Measurements from ENCODE around the gene YPEL2. TPM values are rescaled to one million over a fixed set of nuclear protein-coding genes. Genes with fewer than 3 reads are reported as not detected.

The YPEL2 gene
- total and polyA plus RNA-seq, 2 of the 13 experiments (the other 11 are each of a cell fraction or from before 2014, with no cell fraction given): 8.5 to 21.1 TPM

DNA sequence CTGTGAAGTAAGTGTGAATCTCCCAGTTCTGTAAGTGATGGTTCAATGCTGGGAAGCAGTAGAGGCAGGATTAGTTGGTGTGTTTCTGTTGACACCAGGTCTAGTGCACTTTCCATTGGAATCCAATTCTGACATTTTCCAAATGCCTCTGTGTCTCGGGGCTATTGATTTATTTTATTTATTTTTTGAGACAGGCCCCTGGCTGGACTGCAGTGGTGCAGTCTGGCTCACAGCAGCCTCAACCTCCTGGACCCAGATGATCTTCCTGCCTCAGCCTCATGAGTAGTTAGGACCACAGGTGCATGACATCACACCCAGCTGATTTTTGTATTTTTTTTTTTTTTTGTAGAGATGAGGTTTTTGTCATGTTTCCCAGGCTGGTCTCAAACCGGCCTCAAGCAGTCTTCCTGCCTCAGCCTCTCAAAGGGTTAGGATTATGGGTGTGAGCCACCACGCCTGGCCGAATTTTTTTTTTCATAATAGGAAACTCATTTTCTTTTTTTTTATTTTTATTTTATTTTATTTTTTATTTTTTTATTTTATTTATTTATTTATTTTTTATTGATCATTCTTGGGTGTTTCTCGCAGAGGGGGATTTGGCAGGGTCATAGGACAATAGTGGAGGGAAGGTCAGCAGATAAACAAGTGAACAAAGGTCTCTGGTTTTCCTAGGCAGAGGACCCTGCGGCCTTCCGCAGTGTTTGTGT is 61.7 kb downstream of the YPEL2 start (continued):
- TF ChIP-seq ZNF572 (CRISPR knock-in tag; IDR thresholded peaks at IDR 0.05) (no peak), SOX13 (IDR thresholded peaks at IDR 0.05) (no peak), SOX13 (CRISPR knock-in tag; conservative IDR thresholded peaks at IDR 0.05 in 1 of 2, IDR thresholded peaks at IDR 0.05 in 1 of 2) (peak in 1 of 2 experiments; percentile 34; a peak in 1 of 4 replicates), BCL6 (CRISPR knock-in tag; IDR thresholded peaks at IDR 0.05) (peak; percentile 56; the same call in 1 of the 2 replicates), ZNF432 (CRISPR knock-in tag; IDR thresholded peaks at IDR 0.05; ENCODE audit: borderline replicate concordance) (no peak), NFE2 (CRISPR knock-in tag; IDR thresholded peaks at IDR 0.05) (no peak), ATF7 (IDR thresholded peaks at IDR 0.05) (peak; percentile 74; the same call in 1 of the 2 replicates), ATF7 (CRISPR knock-in tag; IDR thresholded peaks at IDR 0.05) (no peak)
- TF ChIP-seq, protein P1, sequence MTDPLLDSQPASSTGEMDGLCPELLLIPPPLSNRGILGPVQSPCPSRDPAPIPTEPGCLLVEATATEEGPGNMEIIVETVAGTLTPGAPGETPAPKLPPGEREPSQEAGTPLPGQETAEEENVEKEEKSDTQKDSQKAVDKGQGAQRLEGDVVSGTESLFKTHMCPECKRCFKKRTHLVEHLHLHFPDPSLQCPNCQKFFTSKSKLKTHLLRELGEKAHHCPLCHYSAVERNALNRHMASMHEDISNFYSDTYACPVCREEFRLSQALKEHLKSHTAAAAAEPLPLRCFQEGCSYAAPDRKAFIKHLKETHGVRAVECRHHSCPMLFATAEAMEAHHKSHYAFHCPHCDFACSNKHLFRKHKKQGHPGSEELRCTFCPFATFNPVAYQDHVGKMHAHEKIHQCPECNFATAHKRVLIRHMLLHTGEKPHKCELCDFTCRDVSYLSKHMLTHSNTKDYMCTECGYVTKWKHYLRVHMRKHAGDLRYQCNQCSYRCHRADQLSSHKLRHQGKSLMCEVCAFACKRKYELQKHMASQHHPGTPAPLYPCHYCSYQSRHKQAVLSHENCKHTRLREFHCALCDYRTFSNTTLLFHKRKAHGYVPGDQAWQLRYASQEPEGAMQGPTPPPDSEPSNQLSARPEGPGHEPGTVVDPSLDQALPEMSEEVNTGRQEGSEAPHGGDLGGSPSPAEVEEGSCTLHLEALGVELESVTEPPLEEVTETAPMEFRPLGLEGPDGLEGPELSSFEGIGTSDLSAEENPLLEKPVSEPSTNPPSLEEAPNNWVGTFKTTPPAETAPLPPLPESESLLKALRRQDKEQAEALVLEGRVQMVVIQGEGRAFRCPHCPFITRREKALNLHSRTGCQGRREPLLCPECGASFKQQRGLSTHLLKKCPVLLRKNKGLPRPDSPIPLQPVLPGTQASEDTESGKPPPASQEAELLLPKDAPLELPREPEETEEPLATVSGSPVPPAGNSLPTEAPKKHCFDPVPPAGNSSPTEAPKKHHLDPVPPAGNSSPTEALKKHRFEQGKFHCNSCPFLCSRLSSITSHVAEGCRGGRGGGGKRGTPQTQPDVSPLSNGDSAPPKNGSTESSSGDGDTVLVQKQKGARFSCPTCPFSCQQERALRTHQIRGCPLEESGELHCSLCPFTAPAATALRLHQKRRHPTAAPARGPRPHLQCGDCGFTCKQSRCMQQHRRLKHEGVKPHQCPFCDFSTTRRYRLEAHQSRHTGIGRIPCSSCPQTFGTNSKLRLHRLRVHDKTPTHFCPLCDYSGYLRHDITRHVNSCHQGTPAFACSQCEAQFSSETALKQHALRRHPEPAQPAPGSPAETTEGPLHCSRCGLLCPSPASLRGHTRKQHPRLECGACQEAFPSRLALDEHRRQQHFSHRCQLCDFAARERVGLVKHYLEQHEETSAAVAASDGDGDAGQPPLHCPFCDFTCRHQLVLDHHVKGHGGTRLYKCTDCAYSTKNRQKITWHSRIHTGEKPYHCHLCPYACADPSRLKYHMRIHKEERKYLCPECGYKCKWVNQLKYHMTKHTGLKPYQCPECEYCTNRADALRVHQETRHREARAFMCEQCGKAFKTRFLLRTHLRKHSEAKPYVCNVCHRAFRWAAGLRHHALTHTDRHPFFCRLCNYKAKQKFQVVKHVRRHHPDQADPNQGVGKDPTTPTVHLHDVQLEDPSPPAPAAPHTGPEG (CRISPR knock-in tag; IDR thresholded peaks at IDR 0.05): no peak
- TF ChIP-seq, protein P2, sequence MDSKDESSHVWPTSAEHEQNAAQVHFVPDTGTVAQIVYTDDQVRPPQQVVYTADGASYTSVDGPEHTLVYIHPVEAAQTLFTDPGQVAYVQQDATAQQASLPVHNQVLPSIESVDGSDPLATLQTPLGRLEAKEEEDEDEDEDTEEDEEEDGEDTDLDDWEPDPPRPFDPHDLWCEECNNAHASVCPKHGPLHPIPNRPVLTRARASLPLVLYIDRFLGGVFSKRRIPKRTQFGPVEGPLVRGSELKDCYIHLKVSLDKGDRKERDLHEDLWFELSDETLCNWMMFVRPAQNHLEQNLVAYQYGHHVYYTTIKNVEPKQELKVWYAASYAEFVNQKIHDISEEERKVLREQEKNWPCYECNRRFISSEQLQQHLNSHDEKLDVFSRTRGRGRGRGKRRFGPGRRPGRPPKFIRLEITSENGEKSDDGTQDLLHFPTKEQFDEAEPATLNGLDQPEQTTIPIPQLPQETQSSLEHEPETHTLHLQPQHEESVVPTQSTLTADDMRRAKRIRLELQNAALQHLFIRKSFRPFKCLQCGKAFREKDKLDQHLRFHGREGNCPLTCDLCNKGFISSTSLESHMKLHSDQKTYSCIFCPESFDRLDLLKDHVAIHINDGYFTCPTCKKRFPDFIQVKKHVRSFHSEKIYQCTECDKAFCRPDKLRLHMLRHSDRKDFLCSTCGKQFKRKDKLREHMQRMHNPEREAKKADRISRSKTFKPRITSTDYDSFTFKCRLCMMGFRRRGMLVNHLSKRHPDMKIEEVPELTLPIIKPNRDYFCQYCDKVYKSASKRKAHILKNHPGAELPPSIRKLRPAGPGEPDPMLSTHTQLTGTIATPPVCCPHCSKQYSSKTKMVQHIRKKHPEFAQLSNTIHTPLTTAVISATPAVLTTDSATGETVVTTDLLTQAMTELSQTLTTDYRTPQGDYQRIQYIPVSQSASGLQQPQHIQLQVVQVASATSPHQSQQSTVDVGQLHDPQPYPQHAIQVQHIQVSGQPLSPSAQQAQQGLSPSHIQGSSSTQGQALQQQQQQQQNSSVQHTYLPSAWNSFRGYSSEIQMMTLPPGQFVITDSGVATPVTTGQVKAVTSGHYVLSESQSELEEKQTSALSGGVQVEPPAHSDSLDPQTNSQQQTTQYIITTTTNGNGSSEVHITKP (CRISPR knock-in tag; IDR thresholded peaks at IDR 0.05; ENCODE audit: low read depth): peak; percentile 87
- TF ChIP-seq, protein P3, sequence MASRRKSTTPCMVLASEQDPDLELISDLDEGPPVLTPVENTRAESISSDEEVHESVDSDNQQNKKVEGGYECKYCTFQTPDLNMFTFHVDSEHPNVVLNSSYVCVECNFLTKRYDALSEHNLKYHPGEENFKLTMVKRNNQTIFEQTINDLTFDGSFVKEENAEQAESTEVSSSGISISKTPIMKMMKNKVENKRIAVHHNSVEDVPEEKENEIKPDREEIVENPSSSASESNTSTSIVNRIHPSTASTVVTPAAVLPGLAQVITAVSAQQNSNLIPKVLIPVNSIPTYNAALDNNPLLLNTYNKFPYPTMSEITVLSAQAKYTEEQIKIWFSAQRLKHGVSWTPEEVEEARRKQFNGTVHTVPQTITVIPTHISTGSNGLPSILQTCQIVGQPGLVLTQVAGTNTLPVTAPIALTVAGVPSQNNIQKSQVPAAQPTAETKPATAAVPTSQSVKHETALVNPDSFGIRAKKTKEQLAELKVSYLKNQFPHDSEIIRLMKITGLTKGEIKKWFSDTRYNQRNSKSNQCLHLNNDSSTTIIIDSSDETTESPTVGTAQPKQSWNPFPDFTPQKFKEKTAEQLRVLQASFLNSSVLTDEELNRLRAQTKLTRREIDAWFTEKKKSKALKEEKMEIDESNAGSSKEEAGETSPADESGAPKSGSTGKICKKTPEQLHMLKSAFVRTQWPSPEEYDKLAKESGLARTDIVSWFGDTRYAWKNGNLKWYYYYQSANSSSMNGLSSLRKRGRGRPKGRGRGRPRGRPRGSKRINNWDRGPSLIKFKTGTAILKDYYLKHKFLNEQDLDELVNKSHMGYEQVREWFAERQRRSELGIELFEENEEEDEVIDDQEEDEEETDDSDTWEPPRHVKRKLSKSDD (CRISPR knock-in tag; IDR thresholded peaks at IDR 0.05; ENCODE audit: low read depth): no peak
- TF ChIP-seq, protein P4, sequence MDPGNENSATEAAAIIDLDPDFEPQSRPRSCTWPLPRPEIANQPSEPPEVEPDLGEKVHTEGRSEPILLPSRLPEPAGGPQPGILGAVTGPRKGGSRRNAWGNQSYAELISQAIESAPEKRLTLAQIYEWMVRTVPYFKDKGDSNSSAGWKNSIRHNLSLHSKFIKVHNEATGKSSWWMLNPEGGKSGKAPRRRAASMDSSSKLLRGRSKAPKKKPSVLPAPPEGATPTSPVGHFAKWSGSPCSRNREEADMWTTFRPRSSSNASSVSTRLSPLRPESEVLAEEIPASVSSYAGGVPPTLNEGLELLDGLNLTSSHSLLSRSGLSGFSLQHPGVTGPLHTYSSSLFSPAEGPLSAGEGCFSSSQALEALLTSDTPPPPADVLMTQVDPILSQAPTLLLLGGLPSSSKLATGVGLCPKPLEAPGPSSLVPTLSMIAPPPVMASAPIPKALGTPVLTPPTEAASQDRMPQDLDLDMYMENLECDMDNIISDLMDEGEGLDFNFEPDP (CRISPR knock-in tag; conservative IDR thresholded peaks at IDR 0.05): no peak
- TF ChIP-seq, protein P5, sequence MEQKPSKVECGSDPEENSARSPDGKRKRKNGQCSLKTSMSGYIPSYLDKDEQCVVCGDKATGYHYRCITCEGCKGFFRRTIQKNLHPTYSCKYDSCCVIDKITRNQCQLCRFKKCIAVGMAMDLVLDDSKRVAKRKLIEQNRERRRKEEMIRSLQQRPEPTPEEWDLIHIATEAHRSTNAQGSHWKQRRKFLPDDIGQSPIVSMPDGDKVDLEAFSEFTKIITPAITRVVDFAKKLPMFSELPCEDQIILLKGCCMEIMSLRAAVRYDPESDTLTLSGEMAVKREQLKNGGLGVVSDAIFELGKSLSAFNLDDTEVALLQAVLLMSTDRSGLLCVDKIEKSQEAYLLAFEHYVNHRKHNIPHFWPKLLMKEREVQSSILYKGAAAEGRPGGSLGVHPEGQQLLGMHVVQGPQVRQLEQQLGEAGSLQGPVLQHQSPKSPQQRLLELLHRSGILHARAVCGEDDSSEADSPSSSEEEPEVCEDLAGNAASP (CRISPR knock-in tag; IDR thresholded peaks at IDR 0.05; ENCODE audit: borderline replicate concordance): no peak
